ENCODE measurements around the gene ADO.

The ADO gene

DNA sequence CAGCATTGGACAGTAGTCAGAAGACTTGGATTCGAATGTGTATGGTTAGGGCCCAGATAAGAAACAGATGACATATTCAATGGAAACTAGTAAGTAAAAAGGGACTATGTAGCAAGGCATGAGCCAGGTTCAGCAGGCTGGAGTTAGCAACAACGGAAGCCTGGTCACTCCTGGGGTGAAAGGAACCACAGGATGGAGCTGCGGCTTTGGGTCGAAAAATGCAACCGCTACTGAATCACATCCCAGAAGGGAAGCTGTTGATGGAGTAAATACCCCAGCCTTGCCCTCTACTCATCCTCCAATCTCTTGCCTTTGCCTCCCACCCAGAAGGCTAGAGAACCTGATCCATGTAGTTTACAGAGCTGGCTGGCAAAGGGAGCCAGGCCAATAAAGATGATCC is 49.2 kb downstream of the ADO start:
- H3K4me3 ChIP-seq: no peak overlapping the region
- DNase-seq (ENCODE audit: low spot score): no peak
- TF ChIP-seq, protein P1, sequence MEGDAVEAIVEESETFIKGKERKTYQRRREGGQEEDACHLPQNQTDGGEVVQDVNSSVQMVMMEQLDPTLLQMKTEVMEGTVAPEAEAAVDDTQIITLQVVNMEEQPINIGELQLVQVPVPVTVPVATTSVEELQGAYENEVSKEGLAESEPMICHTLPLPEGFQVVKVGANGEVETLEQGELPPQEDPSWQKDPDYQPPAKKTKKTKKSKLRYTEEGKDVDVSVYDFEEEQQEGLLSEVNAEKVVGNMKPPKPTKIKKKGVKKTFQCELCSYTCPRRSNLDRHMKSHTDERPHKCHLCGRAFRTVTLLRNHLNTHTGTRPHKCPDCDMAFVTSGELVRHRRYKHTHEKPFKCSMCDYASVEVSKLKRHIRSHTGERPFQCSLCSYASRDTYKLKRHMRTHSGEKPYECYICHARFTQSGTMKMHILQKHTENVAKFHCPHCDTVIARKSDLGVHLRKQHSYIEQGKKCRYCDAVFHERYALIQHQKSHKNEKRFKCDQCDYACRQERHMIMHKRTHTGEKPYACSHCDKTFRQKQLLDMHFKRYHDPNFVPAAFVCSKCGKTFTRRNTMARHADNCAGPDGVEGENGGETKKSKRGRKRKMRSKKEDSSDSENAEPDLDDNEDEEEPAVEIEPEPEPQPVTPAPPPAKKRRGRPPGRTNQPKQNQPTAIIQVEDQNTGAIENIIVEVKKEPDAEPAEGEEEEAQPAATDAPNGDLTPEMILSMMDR (IDR thresholded peaks at IDR 0.05): no peak
- no peak overlapping the region for H3K27ac ChIP-seq

DNA sequence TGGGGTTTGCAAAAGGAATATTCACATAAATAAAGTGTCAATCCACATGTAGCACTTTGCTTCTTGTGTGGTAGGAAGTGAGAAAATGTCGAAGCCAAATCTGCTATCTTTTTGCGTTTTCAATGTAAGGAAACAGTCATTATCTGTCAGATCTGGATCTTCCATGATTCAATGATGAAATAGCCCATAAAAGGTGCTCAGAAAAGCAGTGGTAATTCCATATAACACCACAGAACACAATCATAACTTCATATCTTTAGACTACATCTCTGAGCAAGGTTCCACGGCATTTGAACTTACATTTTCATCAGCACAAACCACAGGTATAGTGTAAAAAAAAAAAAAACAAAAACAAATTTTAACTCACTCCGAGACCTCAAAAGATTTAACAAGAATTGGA is 51.5 kb downstream of the ADO start:
- no peak overlapping the region for H3K4me3 ChIP-seq
- TF ChIP-seq, protein P1 (IDR thresholded peaks at IDR 0.05): no peak

More for the DNA sequence above, 51.5 kb downstream of the ADO start:
- no peak overlapping the region for H3K27ac ChIP-seq
- no peak for DNase-seq (ENCODE audit: low spot score)
